Measurements from ENCODE around the gene SLC24A3.
"Not testable (repeated sequence)": the region's sequence is repeated elsewhere in the genome, so short reads cannot be mapped to it uniquely, and the experiment has no call there.

The SLC24A3 gene

DNA sequence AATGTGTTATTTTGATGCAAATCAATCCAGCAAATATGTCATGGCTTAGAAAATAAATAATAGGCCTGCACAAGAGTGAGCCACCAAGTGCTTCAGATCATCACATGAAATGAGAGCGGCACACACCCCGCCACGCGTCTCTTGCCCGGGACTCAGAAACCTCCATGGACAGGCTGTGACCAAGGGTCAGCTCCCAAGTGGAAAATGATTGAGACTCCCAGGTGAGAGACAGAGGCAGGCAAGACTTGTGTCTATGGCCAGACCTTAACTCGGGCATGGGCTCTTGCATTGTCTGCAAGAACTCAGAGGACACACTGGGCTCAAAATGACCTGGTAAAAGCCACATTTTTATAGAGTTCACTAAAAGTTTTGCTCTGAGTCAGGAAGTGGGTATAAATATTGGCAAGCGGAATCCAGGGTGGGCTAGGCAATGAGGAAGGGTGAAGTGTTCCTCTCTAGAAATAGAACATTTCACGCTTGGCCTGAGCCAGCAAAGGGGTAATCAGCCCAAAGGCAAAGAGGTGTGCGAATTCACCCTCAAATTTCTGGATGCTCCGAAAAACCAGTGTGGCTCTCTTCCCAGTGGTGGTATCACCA lies 514.9 kb downstream of the SLC24A3 start:
- no peak for DNase-seq

- no peak for DNase-seq
These were observed 517.2 kb downstream of the SLC24A3 start for GRCh38 chr20:19729672-19730071.

GRCh38 chr20:19730706-19731105 lies 518.3 kb downstream of the SLC24A3 start:
- DNase-seq: no peak

- DNase-seq: no peak
These were observed 522.4 kb downstream of the SLC24A3 start for GRCh38 chr20:19734811-19735210.

DNA sequence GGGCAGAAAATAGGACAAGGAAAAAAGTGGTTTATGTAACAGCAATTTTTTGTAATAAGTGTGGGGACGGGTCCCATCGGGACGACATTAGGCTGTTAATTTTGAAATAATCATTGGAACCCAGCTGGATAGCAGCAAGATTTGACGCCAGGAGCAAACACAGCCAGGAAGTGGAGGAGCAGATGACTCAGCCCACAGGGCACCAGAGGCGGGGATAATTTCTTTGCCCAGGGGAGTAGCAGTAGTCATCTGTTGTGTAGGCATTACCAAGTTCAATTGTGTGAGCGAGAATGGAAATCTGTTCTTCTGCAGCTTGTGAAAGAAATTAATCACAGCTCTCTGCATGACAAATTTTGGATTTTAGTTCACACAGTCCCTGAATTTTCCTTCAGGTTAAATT lies 523.0 kb downstream of the SLC24A3 start:
- DNase-seq: peak in 2 of 3 experiments; percentile 74 to 84

DNA sequence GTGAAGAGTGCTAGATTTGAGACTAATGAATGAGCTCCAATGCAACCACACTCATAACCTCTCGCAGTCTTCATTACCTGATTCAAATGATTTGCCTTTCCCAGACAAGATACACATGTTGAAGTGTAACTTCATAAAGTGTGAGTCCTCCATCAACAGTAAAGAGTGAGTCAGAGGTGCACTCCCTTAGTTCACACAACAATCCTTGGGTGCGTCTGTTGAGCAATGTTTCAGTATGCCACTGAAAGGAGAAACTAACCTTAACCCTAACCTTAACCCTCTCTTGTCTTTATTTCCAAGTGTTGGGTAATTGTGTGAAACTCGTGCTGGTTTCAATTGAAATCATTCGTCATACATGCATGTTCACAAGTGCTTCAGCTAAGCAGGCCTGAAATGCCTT lies 524.6 kb downstream of the SLC24A3 start:
- no peak for DNase-seq

DNA sequence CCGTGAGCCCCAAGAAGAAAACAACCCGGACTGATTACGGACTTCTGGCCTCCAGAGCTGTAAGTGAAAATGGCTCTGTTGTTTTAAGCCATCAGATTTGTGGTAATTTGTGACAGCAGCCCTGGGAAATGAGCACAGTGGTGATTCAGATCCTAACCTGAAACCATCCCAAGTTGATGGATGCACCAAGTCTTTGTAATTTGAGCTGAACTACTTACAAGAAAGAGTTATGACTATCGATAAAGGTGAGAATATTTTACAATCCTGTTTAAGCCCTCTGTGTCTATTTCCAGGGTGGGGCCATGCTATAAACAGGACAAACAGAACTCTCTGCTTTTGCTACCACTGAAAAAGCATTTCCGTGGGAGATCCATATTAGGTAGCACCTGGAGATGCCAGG lies 526.5 kb downstream of the SLC24A3 start:
- no peak for DNase-seq

DNA sequence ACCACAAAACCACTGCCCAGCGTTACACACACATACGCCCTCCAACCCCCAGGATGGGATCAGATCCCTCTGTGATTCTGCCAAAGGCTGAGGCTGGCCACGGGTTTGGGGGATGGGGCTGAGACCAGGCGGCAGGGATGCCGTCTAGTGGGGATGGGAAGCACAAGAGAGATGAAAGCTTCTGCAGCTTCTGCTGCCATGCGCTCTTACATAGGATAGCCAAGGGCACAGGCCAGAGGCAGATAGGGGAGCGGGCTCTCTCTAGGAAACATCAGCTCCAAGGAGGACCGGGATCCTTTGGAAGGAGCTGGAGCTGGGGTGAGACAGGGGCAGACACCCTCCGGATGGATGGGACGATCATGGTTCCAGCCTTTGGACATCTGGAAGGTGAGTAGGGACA lies 526.9 kb downstream of the SLC24A3 start:
- no peak for DNase-seq

DNA sequence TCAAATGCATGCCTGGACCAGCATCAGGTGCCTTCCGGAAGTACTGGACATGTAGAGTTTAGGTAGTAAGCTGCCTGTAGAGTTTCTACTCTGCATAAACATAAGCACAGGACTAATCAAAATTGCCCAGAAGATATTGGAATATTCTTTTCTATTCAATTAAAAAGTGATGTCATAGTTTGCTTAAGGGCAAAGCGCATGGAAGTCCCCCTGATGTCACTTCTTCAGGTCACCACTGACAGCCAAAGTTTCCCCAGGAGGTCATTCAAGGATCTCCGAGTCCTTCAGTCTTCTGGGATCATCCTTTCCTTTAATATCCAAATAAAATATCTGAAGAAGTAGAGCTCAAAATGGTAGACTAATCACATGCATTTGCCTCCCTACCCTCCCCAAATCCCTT lies 528.1 kb downstream of the SLC24A3 start:
- DNase-seq: no peak

DNA sequence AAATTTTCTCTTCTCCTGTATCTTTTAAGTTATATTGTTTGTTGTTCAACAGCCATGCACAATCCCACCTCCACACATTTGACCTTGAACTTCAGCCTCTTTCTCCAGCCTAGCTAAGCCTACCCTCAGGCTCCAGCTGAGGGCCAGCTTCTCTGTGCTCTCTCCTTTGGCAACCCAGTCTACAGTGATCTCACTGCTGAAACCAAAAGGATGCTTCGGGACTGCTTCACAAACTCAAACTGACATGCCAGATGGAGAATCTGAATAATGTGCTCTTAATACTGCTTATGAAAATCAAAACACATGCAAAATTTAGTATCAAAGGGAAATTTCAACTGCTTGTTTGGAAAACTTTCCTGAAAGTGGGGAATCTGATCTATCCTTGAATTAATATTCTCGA lies 529.5 kb downstream of the SLC24A3 start:
- DNase-seq: no peak

- DNase-seq: no peak
These were observed 530.7 kb downstream of the SLC24A3 start for GRCh38 chr20:19742974-19743639.

GRCh38 chr20:19743640-19743995 lies 531.2 kb downstream of the SLC24A3 start:
- DNase-seq: no peak

GRCh38 chr20:19745106-19745505 lies 532.7 kb downstream of the SLC24A3 start:
- no peak for DNase-seq

DNA sequence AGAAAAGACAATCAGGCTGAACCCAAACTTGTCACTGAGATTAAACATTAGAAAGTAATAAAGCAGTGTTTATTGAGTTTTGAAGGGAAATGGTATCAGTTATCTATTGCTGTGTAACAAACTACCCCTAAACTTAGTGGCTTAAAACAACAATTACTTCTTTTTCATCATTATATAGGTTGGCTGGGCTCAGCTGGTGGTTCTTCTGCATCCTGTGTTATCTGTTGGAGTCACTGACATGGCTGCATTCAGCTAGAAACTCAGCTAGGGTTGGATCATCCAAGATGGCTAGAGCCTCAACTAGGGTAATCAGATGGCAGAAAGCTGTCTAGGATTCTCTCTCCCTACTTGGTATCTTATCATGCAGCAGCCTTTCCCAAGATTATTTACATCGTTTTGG lies 533.1 kb downstream of the SLC24A3 start:
- DNase-seq: no peak

DNA sequence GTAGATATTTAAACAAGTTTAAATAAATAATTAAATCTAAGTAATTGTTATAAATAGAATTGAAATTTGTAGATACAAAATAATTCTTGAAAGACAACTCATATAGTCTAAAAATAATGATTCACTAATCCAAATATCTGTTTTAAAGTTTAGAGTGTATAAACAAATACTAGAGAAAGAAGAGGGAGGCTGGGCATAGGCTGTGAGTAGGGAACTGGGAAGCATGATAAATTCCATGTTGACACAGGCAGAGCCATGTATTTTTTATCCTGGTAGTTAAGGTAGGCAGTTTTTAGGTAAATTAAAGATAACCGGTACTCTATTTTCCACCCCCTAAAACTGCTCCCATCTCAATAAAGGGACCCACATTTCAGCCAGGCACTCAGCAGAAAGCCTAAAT lies 534.0 kb downstream of the SLC24A3 start:
- no peak for DNase-seq

DNA sequence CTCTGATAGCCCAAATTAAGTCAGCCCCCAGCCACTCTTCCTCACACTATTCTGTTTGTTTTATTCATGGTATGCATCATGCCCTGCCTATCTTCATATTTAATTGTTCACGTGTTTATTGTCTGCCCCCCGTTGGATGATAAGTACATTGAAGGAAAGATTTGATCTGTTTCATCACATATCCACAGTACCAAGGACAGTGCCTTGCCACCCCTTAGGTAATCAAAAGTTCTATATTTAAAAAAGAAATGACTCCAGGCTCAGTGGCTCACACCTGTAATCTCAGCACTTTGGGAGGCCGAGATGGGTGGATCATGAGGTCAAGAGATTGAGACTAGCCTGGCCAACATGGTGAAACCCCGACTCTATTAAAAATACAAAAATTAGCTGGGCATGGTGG lies 535.5 kb downstream of the SLC24A3 start:
- no peak for DNase-seq

- no peak for DNase-seq
These were observed 536.2 kb downstream of the SLC24A3 start for GRCh38 chr20:19748681-19749080.

GRCh38 chr20:19749618-19750071 lies 537.2 kb downstream of the SLC24A3 start:
- no peak for DNase-seq

GRCh38 chr20:19750101-19750606 lies 537.7 kb downstream of the SLC24A3 start:
- DNase-seq: no peak

- no peak for DNase-seq
These were observed 538.6 kb downstream of the SLC24A3 start for GRCh38 chr20:19750907-19751636.

DNA sequence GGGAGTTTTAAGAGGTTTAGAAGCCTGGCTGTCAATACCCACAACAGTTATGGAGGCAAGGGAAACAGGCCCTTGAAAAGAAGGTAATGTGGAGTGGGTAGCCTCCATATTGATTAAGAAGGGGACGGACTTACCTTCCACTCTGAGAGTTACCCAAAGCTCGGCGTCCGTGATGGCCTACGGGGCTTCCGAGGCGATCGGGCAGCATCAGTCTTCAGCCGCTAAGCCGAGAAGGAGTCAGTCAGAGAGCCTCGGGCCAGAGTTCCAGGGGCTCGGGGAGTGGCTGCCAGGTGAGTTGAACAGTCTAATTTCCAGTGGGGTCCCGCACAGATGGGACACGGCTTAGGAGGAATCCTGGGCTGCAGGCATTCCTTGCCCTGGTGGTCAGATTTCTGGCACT lies 541.8 kb downstream of the SLC24A3 start:
- DNase-seq: not testable (repeated sequence)

- peak in 2 of 3 experiments; percentile 78 to 84 for DNase-seq
These were observed 544.5 kb downstream of the SLC24A3 start for GRCh38 chr20:19756761-19757486.

DNA sequence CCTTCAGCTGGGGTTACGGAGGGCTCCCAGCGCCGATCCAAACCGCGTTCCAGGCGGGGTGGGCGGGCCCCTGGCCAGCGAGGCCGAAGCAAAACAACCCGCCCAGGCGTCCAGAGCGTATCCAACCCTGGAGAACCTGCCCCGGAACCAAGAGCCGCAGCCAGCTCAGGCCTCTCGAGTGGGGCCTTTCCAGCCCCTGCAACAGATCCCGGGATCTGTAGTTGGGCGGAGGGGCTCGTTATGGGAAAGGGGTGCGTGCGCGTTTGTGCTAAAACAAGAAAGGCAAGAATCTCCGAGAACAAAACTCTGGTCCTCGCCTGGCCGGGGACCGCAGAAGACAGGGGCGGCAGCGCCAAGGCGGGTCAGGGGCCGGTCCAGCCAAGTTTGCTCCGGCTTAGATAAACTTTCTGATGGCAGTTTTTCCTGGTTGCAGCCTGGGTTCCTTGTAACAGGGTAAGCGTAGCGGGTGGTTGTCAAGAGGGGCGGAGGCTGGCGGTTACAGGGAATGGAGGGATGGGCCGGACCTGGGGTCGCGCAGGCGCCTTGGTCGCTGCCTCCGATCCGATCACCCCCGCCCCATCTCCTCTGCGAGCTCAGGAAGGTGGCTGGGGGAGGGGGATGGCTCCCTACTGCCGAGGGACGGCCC lies 545.2 kb downstream of the SLC24A3 start:
- DNase-seq: peak; percentile 69 to 94 (median 90)
